HCT116 (cell line): ENCODE data around the gene ASPG. TPM values are rescaled to one million over a fixed set of nuclear protein-coding genes. Genes with fewer than 3 reads are reported as not detected.

Source experiments
- ATAC-seq: fragments of 200-7000 bp; cut with Tn5 transposase; 2 replicates; pipeline ENCODE4 v1.9.1; 2020; ENCODE audit warnings: mild to moderate bottlenecking, moderate library complexity
- BruUV-seq: library from RNA; stranded (reverse); fragments of 400-500 nt; replicated peaks from 2 replicates; lab custom pipeline; 2021; lab: Mats Ljungman, UMichigan
- CTCF ChIA-PET: fragments of 300-600 bp; sonication (Branson Sonifier 250); formaldehyde crosslinking; loops from one replicate; lab custom pipeline; 2021; ENCODE audit warnings: antibody characterized with exemption; lab: Charles Lee
- POLR2A ChIA-PET: fragments of 300-600, 350-600 bp; sonication (Branson Sonifier 250); formaldehyde crosslinking; loops from one replicate; lab custom pipeline; 2021; ENCODE audit warnings: antibody characterized with exemption; lab: Charles Lee
- RAD21 ChIA-PET, 2 experiments: fragments of 300-600 bp; sonication (Branson Sonifier 250); formaldehyde crosslinking; loops; one replicate each; lab custom pipeline; 2023; ENCODE audit warnings: low total read pairs in 2 of 2; ENCODE audit not compliant: uncharacterized antibody in 2 of 2, unreplicated experiment in 2 of 2, low non-redundant PET in 1 of 2; lab: Charles Lee
- DNase-seq: peaks from one replicate; pipeline ENCODE4 v3.0.0-alpha.2; 2010; ENCODE audit warnings: low read depth, low spot score
- H2AFZ ChIP-seq: fragments of 200-600 bp; shearing (Covaris generic), sonication (generic); 2 replicates; pipeline ENCODE4 v1.6.1; 2017; ENCODE audit warnings: low read depth, mixed run types, mixed read lengths, antibody characterized with exemption, low read length; ENCODE audit not compliant: poor library complexity, severe bottlenecking
- H3K27ac ChIP-seq: 2 replicates; pipeline ENCODE4 v1.5.1; 2012; ENCODE audit warnings: low read depth, low read length
- H3K27me3 ChIP-seq: fragments of 200-600 bp; sonication (generic); 2 replicates; pipeline ENCODE4 v1.6.1; 2016; ENCODE audit warnings: mixed run types, low read length, mixed read lengths; ENCODE audit not compliant: insufficient read depth
- H3K36me3 ChIP-seq, 2 experiments: fragments of 200-500 bp in 1 of 2; fragments of 200-600 bp in 1 of 2; sonication (Bioruptor generic) in 1 of 2; sonication (generic) in 1 of 2; 2 replicates each; pipeline versions ENCODE4 v1.5.1 to v1.6.1; 2014 to 2016; ENCODE audit warnings: low read length in 2 of 2, inconsistent platforms in 1 of 2, mixed read lengths in 1 of 2, mixed run types in 1 of 2; ENCODE audit not compliant: insufficient read depth in 2 of 2, control insufficient read depth in 1 of 2
- H3K4me1 ChIP-seq, 2 experiments: fragments of 200-600 bp in 1 of 2; sonication (generic) in 1 of 2; 2 replicates each; pipeline versions ENCODE4 v1.5.1 to v1.6.1; 2012 to 2017; ENCODE audit warnings: low read length in 2 of 2, inconsistent platforms in 1 of 2, mild to moderate bottlenecking in 1 of 2, mixed read lengths in 1 of 2, mixed run types in 1 of 2, moderate library complexity in 1 of 2; ENCODE audit not compliant: insufficient read depth in 2 of 2, control insufficient read depth in 1 of 2
- H3K4me2 ChIP-seq: fragments of 200-600 bp; sonication (generic); 2 replicates; pipeline ENCODE4 v1.6.1; 2017; ENCODE audit warnings: mixed run types, low read length, mixed read lengths
- H3K4me3 ChIP-seq, 2 experiments: fragments of 200-600 bp in 1 of 2; sonication (generic) in 1 of 2; replicated peaks in 1 of 2; 2 replicates each; pipeline ENCODE4 v1.5.1; 2011 to 2016; ENCODE audit warnings: low read length in 2 of 2, control low read depth in 1 of 2, low read depth in 1 of 2, mild to moderate bottlenecking in 1 of 2, mixed read lengths in 1 of 2, mixed run types in 1 of 2
- H3K79me2 ChIP-seq: fragments of 200-600 bp; sonication (generic); 2 replicates; pipeline ENCODE4 v1.6.1; 2017; ENCODE audit warnings: mild to moderate bottlenecking, mixed run types, low read length, moderate library complexity, mixed read lengths; ENCODE audit not compliant: insufficient read depth
- H3K9ac ChIP-seq: fragments of 200-600 bp; sonication (generic); 2 replicates; pipeline ENCODE4 v1.6.1; 2016; ENCODE audit warnings: low read length, mixed read lengths
- H3K9me2 ChIP-seq: fragments of 200-600 bp; sonication (generic), shearing (Covaris generic); 2 replicates; pipeline ENCODE4 v1.6.1; 2017; ENCODE audit warnings: mixed run types, mild to moderate bottlenecking, moderate library complexity; ENCODE audit not compliant: insufficient read depth
- H3K9me3 ChIP-seq, 2 experiments: fragments of 200-500 bp in 1 of 2; fragments of 200-600 bp in 1 of 2; sonication (Bioruptor generic) in 1 of 2; sonication (generic) in 1 of 2; 2 replicates each; pipeline ENCODE4 v1.6.1; 2014 to 2017; ENCODE audit warnings: low read length in 2 of 2, mixed read lengths in 2 of 2, inconsistent platforms in 1 of 2, low read depth in 1 of 2, mild to moderate bottlenecking in 1 of 2, mixed run types in 1 of 2, moderate library complexity in 1 of 2; ENCODE audit not compliant: control insufficient read depth in 1 of 2, insufficient read depth in 1 of 2
- H4K20me1 ChIP-seq: fragments of 200-600 bp; sonication (generic), shearing (Covaris generic); 2 replicates; pipeline ENCODE4 v1.6.1; 2017; ENCODE audit warnings: mixed run types, mild to moderate bottlenecking, moderate library complexity; ENCODE audit not compliant: insufficient read depth
- ATF3 ChIP-seq: IDR thresholded peaks from 2 replicates; pipeline ENCODE4 v1.6.1; 2012
- CEBPB ChIP-seq: IDR thresholded peaks from 2 replicates; pipeline ENCODE4 v1.6.1; 2012; ENCODE audit warnings: low read depth
- CTCF ChIP-seq, 3 experiments: fragments of 200-600 bp in 1 of 3; sonication (generic) in 1 of 3; IDR thresholded peaks in 2 of 3; conservative IDR thresholded peaks in 1 of 3; 2 replicates each; pipeline ENCODE4 v1.5.1; 2012 to 2017; ENCODE audit warnings: low read depth in 2 of 3, low read length in 2 of 3, antibody characterized with exemption in 1 of 3, borderline replicate concordance in 1 of 3, control low read depth in 1 of 3, mild to moderate bottlenecking in 1 of 3, mixed read lengths in 1 of 3, mixed run types in 1 of 3, moderate library complexity in 1 of 3; ENCODE audit not compliant: insufficient read depth in 1 of 3
- EGR1 ChIP-seq: IDR thresholded peaks from 2 replicates; pipeline ENCODE4 v1.6.1; 2012; ENCODE audit warnings: low read depth
- ELF1 ChIP-seq: IDR thresholded peaks from 2 replicates; pipeline ENCODE4 v1.6.1; 2012; ENCODE audit warnings: low read depth, borderline replicate concordance
- EZH2 ChIP-seq: fragments of 200-600 bp; sonication (generic); IDR thresholded peaks from 2 replicates; pipeline ENCODE4 v1.6.1; 2017; ENCODE audit warnings: antibody characterized with exemption, mixed run types
- EZH2phosphoT487 ChIP-seq: fragments of 200-600 bp; IDR thresholded peaks from 2 replicates; pipeline ENCODE4 v1.6.1; 2018; ENCODE audit warnings: antibody characterized with exemption, borderline replicate concordance
- FOSL1 ChIP-seq: IDR thresholded peaks from 2 replicates; pipeline ENCODE4 v1.6.1; 2012; ENCODE audit warnings: low read depth
- MAX ChIP-seq: IDR thresholded peaks from 2 replicates; pipeline ENCODE4 v1.6.1; 2012
- POLR2A ChIP-seq: IDR thresholded peaks from 2 replicates; pipeline ENCODE4 v1.7.0; 2011; ENCODE audit warnings: borderline replicate concordance; ENCODE audit not compliant: insufficient read depth, insufficient read length; ENCODE audit errors: extremely low read depth
- POLR2AphosphoS5 ChIP-seq: IDR thresholded peaks from 2 replicates; pipeline ENCODE4 v1.6.1; 2011; ENCODE audit warnings: mild to moderate bottlenecking, low read depth, low read length, moderate library complexity
- SP1 ChIP-seq: IDR thresholded peaks from 2 replicates; pipeline ENCODE4 v1.6.1; 2012; ENCODE audit warnings: low read depth
- SRF ChIP-seq: IDR thresholded peaks from 2 replicates; pipeline ENCODE4 v1.6.1; 2012; ENCODE audit warnings: low read depth
- TCF7L2 ChIP-seq: IDR thresholded peaks from 2 replicates; pipeline ENCODE4 v1.7.0; 2011; ENCODE audit warnings: borderline replicate concordance, inconsistent platforms; ENCODE audit not compliant: insufficient read depth, insufficient read length; ENCODE audit errors: extremely low read depth
- YY1 ChIP-seq: IDR thresholded peaks from 2 replicates; pipeline ENCODE4 v1.6.1; 2011; ENCODE audit warnings: low read length, low read depth, moderate library complexity, mild to moderate bottlenecking; ENCODE audit not compliant: insufficient replicate concordance; ENCODE audit errors: extremely low read depth
- ZBTB33 ChIP-seq: IDR thresholded peaks from 2 replicates; pipeline ENCODE4 v1.6.1; 2011; ENCODE audit warnings: mild to moderate bottlenecking, low read length, moderate library complexity; ENCODE audit not compliant: insufficient replicate concordance; ENCODE audit errors: extremely low read depth
- ZFX ChIP-seq: fragments of 450-650 bp; IDR thresholded peaks from 2 replicates; pipeline ENCODE4 v1.6.1; 2017
- intact Hi-C: fragments of 100-400 bp; cut with micrococcal nuclease; formaldehyde crosslinking; loops from 2 replicates; pipeline ENCODE4 v1.10.0; 2022
- total RNA-seq: library from RNA; stranded (reverse); gene quantifications from one replicate; pipeline ENCODE4 v1.2.1, GENCODE V29; 2021; ENCODE audit not compliant: unreplicated experiment

The ASPG gene
- total RNA-seq, 1 experiment from 2014 or later: not detected

- BruUV-seq: no TSS peak
- CTCF ChIA-PET: interaction anchor here (1.1 to 1.4 kb wide), 2 partner anchors 10 kb away, joined by 3 to 5 read pairs; no protein-coding TSS in a partner anchor
- Histone ChIP-seq H4K20me1 (no peaks in the 10 kb centered on the region), H3K79me2 (no peaks in the 10 kb centered on the region), H3K9me2 (no peaks in the 10 kb centered on the region), H3K27ac (no peak overlapping the region), H3K4me1 (no peaks in the 10 kb centered on the region), H3K36me3 (no peaks in the 10 kb centered on the region), H3K27me3 (no peaks in the 10 kb centered on the region), H3K4me2 (no peak overlapping the region), H3K9me3 (no peaks in the 10 kb centered on the region), H3K4me3 (no peak overlapping the region), H2AFZ (no peak overlapping the region), H3K9ac (no peak overlapping the region)
- RAD21 ChIA-PET: no interaction called here
- TF ChIP-seq SP1 (no peak), MAX (no peak), ATF3 (no peak), ELF1 (no peak), EZH2 (no peak), EZH2phosphoT487 (no peak), SRF (no peak), CTCF (IDR thresholded peaks at IDR 0.05 in 2 of 3, conservative IDR thresholded peaks at IDR 0.05 in 1 of 3; ENCODE audit: borderline replicate concordance in 1 of 3, insufficient read depth in 1 of 3, low read depth in 2 of 3, low read length in 2 of 3) (no peak), ZFX (no peak), FOSL1 (no peak), EGR1 (no peak), CEBPB (no peak), TCF7L2 (no peak), YY1 (no peak), POLR2A (no peak), POLR2AphosphoS5 (no peak), ZBTB33 (no peak)
- POLR2A ChIA-PET: no interaction called here
- ATAC-seq: no peak
- intact Hi-C loops: no loop called here
- DNase-seq: no peak
Observed at GRCh38 chr14:104087505-104087904, 2.0 kb downstream of the ASPG start.
